ENCODE measurements around the gene SART3.
"Not testable (repeated sequence)": the region's sequence is repeated elsewhere in the genome, so short reads cannot be mapped to it uniquely, and the experiment has no call there.

Gene SART3

DNA sequence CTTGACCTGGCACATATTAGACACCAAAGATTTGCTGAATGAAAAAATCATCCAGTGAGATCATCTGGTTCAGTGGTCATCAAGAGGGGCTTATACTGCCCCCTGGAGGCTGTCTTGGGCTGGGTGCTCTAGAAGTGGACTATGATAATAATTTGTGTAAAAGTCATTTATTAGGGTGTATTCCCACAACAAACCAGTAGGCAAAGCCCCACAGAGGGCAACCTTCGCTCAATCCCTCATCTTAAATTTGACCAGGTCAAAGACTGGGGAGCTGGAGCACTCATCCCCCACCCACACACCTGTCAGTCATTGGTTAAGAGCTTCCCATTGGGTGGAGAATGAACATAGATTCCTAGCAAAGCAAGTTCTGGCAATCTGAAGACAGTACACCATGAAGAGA is 65.9 kb downstream of the SART3 start:
- peak; percentile 47 for TF ChIP-seq CTCF (conservative IDR thresholded peaks at IDR 0.05; ENCODE audit: low read length)
- no peak overlapping the region for H3K4me3 ChIP-seq (ENCODE audit: low read length)
- DNase-seq (ENCODE audit: low read depth): no peak

DNA sequence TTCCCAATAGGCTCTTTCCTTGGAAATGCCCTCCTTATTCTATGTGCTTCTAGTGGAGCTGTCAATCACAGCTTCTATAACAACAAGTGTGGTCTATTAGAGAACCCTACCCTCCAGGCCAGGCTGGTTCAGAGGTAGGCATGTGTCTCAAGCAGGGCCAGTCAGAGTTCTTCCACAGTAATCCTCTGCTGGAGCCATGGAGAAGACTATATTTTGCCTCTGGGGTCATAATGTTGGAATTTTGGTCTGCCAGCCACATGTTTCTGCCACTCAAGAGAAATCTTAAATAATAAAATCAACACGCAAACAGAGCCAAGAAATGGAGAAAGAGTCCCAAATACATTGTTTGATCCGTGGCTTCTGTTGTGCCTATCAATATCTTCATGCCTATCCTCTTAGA is 69.7 kb downstream of the SART3 start:
- no peak overlapping the region for H3K4me3 ChIP-seq (ENCODE audit: low read length)
- TF ChIP-seq CTCF (conservative IDR thresholded peaks at IDR 0.05; ENCODE audit: low read length): no peak
- DNase-seq (ENCODE audit: low read depth): no peak

- H3K4me3 ChIP-seq (ENCODE audit: low read length); DNase-seq (ENCODE audit: low read depth): not testable (repeated sequence)
These were observed 73.9 kb downstream of the SART3 start for GRCh38 chr12:108487029-108487428.

DNA sequence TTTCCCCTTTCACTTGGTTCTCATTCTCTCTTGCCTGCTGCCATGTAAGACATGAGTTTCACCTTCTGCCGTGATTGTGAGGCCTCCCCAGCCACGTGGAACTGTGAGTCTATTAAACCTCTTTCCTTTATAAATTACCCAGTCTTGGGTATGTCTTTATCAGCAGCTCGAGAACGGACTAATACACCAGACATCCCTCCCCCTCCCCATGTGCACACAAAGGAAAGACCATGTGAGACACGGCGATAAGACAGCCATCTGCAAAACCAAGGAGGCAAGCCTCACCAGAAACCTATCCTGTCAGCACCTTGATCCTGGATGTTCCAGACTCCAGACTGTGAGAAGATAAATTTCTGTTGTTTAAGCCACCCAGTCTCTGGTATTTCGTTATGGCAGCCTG is 75.6 kb downstream of the SART3 start:
- H3K4me3 ChIP-seq (ENCODE audit: low read length); DNase-seq (ENCODE audit: low read depth): not testable (repeated sequence)

GRCh38 chr12:108484845-108485244 is 76.1 kb downstream of the SART3 start:
- no peak for DNase-seq (ENCODE audit: low read depth)
- no peak overlapping the region for H3K4me3 ChIP-seq (ENCODE audit: low read length)
- TF ChIP-seq CTCF (conservative IDR thresholded peaks at IDR 0.05; ENCODE audit: low read length): no peak

- no peak for DNase-seq (ENCODE audit: low read depth)
- no peak overlapping the region for H3K4me3 ChIP-seq (ENCODE audit: low read length)
- no peak for TF ChIP-seq CTCF (conservative IDR thresholded peaks at IDR 0.05; ENCODE audit: low read length)
These were observed 76.5 kb downstream of the SART3 start for GRCh38 chr12:108484431-108484830.

DNA sequence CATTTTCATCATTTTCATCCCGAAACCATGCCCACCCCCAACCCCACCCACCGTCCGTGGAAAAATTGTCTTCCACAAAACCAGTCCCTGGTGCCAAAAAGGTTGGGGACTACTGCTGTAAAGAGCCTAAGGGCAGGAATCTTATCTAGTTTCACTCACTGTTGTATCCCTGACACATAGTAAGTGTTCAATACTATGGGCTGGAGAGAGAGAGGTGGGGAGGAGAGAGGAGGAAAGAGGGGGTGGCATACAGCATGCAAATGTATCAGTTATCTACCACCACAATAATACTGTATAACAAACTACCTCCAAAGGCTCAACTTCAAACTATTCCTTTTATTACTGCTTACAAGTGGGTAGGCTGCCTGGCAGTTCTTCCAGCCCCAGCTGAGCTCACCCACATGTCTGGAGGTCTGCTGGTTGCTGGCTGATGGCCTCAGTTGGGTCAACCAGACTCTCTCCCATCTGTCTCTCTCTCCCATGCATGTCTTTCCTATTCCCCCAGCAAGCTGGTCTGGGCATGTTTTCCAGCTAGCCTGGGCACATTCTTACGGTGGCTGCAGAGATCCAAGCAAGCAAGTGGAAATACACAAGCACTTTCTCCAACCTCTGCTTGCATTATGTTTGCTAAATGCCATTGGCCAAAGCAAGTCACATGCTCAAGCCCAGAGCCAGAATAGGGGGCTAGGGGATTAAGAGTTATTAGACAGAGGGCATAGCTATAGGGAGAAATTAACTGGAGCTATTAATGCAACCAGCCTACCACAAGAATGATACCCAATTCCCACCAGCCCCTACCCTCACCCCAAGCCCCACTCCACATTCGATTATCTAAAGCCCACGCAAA is 77.5 kb downstream of the SART3 start:
- TF ChIP-seq CTCF (conservative IDR thresholded peaks at IDR 0.05; ENCODE audit: low read length): no peak
- no peak for DNase-seq (ENCODE audit: low read depth)
- no peak overlapping the region for H3K4me3 ChIP-seq (ENCODE audit: low read length)

GRCh38 chr12:108482717-108483212 is 78.2 kb downstream of the SART3 start:
- DNase-seq (ENCODE audit: low read depth): no peak
- no peak overlapping the region for H3K4me3 ChIP-seq (ENCODE audit: low read length)
- TF ChIP-seq CTCF (conservative IDR thresholded peaks at IDR 0.05; ENCODE audit: low read length): no peak

Measured in AG10803 (cell line).